GM19467 (cell line): ENCODE data around the gene EPS8.
A peak's percentile ranks its signal among the peaks of the same experiment; 100 is the strongest.

Experiments used
- ATAC-seq: cut with Tn5 transposase; IDR thresholded peaks from one replicate; pipeline ENCODE4 v1.9.1; 2021; ENCODE audit warnings: mild to moderate bottlenecking, moderate library complexity; ENCODE audit not compliant: unreplicated experiment

The EPS8 gene

GRCh38 chr12:15800278-15800677, 11.1 kb upstream of the EPS8 start:
- ATAC-seq = no peak

GRCh38 chr12:15797818-15798217, 8.6 kb upstream of the EPS8 start:
- ATAC-seq = no peak

GRCh38 chr12:15796493-15797141, 7.4 kb upstream of the EPS8 start:
- ATAC-seq = no peak

DNA sequence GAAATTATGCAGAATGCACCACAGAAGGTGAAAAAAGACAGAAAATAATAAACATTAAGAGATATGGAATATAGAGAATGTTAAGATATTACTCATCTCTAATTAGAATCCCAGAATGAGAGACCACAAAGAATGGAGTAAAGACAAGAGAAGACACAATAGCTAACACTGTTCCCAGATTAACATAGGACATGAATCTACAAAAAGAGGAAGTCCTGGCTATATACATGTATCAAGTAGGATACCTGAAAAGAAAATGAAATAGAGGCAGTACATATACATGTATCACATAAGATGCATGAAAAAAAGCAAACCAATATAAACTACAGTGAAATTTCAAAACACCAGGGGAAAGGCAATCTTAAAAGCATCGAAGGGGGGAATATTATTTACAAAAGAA, 5.6 kb upstream of the EPS8 start:
- no peak for ATAC-seq

DNA sequence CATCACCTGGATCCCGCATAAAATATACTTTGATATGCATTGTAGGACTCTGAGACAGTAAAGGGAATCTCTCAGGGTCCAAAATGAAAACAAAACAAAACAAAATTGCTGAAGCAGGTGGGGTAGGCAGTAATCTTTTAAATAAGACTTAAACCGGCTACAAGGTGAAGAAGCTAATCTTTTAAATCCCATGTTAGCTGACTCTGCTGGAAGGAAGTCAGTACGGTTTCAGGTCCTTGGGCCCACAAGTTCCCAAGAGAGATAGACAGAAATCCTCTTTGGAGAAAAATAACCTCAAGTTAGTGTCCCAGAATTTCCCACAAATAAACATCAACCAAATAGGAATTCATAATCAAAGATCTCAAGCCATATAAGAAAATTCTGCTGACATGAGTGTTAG, 5.0 kb upstream of the EPS8 start:
- ATAC-seq = no peak

DNA sequence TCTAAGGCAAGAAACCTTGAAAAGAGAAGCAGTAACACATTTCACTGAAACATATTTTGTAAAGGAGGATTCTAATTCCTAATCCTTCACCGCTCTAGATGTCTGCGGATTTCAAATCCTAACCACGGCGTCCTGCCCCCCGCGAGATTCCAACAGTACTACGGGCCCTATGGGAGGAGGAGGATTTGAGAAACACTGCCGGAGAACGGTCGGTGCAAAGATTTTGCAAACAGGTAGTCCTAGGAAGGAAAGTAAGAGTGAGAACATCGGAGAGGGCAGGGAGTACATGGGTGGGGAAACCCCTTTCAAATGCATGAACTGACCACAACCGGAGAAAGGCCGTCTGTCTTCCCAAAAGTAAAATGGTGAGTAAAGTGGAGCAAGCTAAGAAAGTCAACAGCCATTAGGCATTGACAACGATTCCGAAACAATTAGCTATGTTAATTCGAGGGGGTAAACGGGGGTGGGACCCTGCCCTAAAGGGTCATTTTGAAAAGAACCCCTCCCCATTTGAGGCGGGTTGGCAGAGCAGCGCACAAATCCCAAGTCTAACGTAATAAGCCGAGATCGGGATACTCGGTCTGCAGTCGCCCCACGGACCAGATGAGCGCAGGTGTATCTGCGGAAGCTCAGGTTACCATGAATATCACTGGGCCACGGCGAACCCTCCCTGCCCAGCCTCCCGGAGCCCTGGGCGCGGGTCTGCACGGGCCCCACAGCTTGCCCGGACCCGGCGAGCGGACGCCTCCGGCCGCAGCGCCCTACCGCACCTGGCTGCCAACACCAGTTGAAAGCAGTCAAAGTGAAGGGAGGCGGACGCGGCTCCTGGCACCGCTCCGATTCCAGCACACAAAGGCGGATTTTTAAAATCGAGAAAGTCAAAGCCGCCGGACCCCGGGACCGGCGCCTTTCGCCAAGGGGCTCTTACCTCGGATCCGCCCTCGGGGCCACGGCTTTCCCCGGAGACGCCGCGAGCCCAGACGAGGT, 662 bp downstream of the EPS8 start:
- peak; percentile 33 for ATAC-seq

GRCh38 chr12:15787778-15788177, 1.4 kb downstream of the EPS8 start:
- no peak for ATAC-seq

- no peak for ATAC-seq
These were observed 2.4 kb downstream of the EPS8 start for GRCh38 chr12:15786772-15787171.

DNA sequence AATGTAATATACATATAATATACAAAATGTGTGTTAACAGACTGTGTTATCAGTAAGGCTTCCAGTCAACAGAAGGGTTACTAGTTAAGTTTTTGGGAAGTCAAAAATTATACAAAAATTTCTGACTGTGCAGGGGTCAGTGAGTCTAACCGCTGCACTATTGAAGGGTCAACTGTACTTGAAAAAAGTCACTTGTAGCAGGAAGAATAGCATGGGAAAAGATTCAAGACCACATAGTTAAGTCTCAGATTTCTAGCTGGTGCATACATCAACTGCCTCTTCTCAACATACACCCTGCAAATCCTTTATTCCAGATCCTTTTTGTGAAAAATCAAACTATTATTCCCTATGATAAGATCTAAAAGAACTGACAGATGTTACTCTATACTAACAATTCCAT, 5.9 kb downstream of the EPS8 start:
- no peak for ATAC-seq

DNA sequence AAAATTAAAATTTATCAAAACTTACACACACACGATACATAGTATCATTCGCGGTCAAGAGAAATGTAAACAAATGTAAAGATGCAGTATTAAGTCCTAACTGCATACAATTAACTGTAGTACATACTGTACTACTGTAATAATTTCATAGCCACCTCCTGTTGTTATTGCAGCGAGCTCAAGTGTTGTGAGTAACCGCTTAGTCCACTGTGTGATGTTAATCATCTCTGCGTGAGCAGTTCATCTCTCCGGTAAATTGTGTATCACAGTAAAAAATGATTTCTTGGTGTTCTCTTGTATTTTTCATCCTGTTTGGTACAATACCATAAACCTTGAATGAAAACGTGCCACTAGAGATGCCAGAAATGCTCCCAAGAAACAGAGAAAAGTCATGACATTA, 6.5 kb downstream of the EPS8 start:
- ATAC-seq = no peak

GRCh38 chr12:15779925-15780324, 9.3 kb downstream of the EPS8 start:
- ATAC-seq = no peak

DNA sequence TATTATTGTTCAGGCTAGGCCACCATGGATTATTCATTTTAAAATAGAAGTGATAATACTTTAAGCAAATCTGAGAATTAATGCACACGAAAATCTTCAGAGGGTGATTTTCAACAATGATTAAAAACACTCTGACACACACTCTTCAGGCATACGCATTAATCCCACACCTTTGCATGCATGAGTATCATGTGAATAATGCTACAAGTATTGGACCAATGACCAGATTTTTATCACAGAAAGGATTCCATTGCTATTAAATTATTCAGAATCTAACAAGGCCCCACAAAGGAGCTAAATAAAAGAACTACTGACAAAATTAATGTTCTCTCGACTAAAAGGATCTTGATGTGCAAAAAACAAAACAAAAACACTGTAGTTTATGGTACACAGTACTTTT, 11.1 kb downstream of the EPS8 start:
- no peak for ATAC-seq

DNA sequence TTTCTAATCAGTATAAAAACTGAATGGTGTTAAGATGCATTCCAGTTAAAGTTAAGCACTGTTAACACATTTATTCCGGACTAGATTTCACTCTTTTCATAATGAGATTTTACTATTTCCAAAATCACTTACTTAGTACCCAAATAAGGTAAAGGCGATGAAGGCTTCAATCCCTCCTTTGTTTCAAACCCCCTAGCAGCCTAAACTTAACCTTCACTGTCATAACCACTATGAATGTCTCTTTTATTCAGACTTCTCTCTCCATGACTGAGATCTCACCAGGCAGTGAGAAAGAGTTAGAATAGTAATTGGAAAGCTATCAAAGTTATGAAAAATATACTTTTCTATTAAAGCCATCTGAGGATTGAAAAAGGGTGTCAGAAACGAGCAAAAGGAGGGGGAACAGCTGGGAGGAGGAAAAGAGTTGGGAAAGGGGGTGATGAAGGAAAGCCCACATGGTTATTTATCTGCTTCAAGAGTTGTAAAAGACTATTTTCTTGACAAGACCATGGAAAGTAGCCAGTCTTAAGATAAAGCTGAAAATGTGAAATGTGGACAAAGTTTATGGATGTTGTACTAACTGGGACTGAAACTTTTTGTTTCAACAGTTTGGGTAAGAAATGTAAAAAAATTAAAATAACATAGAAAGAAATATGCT, 11.7 kb downstream of the EPS8 start:
- no peak for ATAC-seq

- ATAC-seq = no peak
These were observed 12.7 kb downstream of the EPS8 start for GRCh38 chr12:15776532-15776931.

DNA sequence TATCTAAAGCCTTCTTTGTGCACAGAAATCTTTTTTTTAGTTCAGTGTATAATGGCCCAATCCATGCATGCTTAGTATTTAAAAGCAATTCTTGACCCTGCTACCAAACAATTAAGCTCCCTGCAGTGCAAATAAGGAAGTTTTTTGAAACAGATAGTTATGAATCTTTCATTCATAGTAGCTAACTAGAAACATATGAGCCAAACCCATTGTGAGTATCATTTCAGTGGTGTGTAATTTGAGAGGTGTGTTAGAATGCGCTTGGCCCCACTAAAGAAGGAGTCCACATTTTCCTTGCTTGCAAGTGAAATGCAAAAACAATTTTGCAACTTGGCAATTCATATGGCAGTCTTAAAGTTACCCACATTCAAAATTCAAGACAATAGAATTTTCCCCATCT, 14.4 kb downstream of the EPS8 start:
- ATAC-seq = no peak

DNA sequence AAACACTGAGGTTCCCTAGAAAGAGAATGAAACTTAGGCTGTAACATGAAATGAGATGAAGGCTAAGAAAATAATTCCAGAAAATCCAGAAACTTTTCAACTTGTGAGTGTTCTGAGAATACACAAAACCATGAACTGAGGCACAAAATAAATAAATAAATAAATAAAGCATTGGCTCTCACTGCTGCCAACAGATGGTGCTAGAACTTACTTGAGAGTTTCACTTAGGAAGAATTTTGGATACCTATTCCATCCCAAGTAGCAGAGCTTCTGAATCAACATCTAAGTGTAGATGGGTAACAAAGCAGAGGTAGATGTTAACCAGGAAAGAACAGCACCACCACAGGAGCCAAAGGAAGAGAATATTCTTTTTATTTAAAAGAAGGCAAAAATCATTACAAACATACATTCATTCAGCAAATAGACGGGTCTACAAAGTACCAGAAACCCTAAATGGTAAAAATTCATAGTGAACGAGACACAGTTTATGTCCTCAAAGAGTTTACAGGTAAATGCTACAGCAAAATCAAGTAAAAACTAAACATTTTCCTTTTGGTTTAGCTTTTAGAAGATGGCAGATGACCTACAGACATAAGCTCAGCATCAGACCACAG, 16.7 kb downstream of the EPS8 start:
- no peak for ATAC-seq

GRCh38 chr12:15770581-15770980, 18.6 kb downstream of the EPS8 start:
- ATAC-seq = no peak

- ATAC-seq = no peak
These were observed 19.2 kb downstream of the EPS8 start for GRCh38 chr12:15770021-15770420.

DNA sequence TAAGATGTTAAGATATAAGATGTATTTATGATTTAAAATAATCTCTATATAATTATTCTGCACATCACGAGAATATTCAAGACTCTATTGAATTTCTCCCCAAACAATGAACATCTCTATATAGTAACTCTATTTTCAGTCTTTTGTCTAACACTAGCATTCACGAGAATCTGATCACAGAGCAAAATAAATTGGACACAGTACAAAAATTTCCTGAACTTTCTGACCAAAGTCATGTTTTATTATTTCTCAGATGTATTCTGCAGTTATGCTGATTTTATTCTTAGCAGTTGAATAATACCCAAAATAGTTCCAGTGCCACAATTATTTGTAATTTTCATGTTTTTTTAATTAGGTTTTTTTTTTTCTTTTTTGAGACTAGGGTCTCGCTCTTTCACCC, 19.6 kb downstream of the EPS8 start:
- no peak for ATAC-seq

- no peak for ATAC-seq
These were observed 21.9 kb downstream of the EPS8 start for GRCh38 chr12:15767301-15767700.

DNA sequence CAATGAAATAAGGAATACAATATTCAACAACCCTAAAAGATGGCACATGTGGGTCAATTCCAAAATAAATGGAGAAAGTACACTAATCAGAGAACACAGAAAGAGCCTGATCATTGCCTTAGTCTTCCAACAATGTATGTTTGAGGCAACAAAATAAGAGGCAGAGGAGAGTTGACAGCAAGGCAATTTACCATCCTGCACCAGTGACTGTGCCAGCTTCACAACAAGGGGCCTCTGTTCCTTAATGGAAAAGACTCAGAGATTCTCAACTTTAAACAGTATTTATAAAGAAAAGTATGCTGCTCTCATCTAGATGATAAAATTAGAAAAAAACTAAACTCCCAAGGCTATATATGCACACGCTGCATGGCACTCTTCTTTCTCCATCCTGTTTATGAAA, 25.9 kb downstream of the EPS8 start:
- ATAC-seq = no peak
